ENCODE data around the gene A1CF. TPM values are rescaled to one million over a fixed set of nuclear protein-coding genes. Genes with fewer than 3 reads are reported as not detected.
"Not testable (repeated sequence)": the region's sequence is repeated elsewhere in the genome, so short reads cannot be mapped to it uniquely, and the experiment has no call there.

The A1CF gene, protein sequence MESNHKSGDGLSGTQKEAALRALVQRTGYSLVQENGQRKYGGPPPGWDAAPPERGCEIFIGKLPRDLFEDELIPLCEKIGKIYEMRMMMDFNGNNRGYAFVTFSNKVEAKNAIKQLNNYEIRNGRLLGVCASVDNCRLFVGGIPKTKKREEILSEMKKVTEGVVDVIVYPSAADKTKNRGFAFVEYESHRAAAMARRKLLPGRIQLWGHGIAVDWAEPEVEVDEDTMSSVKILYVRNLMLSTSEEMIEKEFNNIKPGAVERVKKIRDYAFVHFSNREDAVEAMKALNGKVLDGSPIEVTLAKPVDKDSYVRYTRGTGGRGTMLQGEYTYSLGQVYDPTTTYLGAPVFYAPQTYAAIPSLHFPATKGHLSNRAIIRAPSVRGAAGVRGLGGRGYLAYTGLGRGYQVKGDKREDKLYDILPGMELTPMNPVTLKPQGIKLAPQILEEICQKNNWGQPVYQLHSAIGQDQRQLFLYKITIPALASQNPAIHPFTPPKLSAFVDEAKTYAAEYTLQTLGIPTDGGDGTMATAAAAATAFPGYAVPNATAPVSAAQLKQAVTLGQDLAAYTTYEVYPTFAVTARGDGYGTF
- total RNA-seq (2014; rRNA removed; shearing (Covaris generic)), result 4.7 and 4.9 TPM in 2 replicates

DNA sequence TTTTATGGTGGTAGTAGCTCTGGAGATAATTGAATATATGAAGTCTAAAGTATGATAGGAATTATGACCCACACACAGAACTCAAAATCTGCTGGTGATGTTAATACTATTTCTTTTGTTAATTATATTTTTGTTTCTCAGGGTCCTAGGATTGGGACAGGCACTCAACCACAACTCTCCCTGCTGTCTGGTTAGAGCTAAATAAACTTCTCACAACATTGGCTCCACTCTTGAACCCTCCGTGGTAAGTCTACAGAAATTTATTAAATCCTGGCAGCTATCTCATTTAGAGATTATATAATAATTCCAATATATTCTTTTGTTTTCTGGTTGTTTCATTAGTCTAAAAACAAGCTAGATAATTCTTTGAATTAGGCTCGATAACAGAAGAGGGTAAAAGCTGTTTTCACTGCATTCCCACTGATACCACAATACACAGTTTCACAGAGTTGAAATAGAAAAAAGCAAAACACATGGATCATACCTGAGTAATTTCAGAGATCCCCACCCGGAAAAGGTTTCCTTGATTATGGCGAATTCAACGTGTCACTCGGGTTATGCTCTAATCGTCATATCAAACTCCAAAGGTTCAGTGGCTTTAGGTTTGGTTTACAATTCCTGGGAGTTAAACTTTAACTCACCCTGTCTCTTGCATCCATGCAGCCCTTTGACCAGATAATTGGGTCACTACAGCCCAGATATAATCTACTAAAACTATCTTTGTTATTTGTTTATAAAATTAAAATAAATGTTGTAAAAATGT, at the start of gene A1CF:
TSS of gene A1CF (minus strand) at position 531 of the 763 bp plus-strand sequence. CDS start 25,687 bp downstream, outside the sequence.
- in situ Hi-C loops (cut with HindIII; ENCODE audit: low sequenced_read_pairs), result no loop called here
- DNase-seq (ENCODE audit: low spot score), result no peak

DNA sequence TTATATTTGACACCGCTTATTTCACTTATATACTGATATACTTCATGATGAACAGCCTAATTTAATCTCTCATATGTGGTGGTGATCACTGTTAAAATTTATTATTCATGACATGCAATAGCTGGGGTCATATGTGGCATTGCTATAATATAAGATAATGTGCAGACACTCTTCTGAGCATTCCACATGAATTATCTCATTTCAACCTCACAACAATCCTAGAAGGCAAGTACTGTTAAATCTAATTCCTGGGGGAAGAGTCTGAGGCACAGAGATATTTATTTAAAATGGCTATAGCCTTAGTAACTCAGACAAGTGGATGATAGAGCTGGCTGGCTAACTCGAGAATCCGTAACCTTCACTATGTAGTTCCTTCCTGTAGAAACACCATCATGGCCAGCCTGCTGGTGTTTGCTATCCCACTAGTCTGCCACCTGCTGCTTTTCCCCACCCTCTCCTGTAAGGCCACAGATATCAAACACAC, 46.6 kb upstream of the A1CF start:
- no peak for DNase-seq (ENCODE audit: low spot score)
- in situ Hi-C loops (cut with HindIII; ENCODE audit: low sequenced_read_pairs), result no loop called here

DNA sequence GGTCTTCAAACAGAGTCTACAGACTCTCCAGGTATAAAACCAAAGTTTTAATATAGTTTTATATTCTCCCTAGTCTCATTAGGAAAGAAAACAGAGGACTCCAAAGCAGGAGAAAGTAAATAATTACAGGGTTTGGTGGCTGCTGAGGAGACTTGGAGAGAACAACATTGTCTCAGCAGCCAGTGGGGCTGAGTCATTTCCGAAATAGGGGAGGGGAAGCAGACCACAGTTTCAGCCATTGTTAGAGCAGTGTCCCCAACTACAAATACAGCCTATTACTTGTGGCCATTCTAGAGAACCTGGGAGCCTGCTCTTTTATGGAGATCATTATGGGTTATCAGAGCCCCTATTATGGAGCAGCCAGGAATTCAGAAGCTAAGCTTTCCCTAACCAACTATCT, 44.2 kb upstream of the A1CF start:
- no peak for DNase-seq (ENCODE audit: low spot score)
- in situ Hi-C loops (cut with HindIII; ENCODE audit: low sequenced_read_pairs), result no loop called here

DNA sequence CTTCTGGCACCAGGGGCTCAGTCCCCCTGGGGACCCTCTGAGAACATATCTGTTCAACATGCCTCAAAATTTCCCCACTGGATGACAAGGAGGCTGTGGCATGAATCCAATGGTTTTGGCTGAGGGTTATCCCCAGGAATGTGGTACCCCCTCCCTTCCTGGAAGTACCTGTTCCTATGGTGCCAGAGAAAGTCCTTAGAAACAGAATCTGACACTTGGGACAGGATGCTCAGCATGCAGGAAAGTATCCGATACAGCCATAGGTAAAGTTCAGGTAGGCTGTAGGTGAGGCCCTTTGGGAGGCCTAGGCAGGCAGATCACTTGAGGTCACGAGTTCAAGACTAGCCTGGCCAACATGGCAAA, 42.7 kb upstream of the A1CF start:
- in situ Hi-C loops (cut with HindIII; ENCODE audit: low sequenced_read_pairs), result no loop called here
- no peak for DNase-seq (ENCODE audit: low spot score)

DNA sequence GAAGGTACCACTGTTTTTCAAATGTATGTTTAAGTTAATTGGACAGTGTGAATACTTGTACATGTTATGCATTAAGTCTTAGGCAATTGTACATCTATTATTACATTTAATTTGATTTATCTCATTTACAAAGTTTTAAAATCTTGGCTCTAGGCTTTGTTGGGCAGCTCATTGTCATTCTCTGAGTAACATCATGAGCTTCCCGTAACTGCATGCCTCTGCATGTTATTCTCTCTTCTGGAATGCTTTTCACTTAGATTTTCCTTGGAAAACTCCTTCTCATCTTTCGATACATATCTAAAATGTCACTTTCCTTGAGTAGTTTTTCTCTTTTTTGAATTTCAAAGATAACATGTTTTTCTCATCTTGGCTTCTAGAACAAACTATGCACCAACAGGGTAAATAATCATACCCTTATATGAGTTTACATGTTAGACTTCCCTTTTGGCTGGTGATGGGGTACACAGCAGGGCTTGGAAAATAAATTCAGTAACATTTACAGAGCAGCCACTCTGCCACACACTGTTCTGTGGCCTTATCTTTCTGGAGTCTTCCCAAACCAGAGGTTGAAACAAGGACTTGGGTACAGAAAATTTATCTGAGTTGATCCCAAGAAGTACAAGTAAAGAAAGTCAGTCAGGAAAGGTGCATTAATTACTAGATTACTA, 42.2 kb upstream of the A1CF start:
- in situ Hi-C loops (cut with HindIII; ENCODE audit: low sequenced_read_pairs), result no loop called here
- no peak for DNase-seq (ENCODE audit: low spot score)

DNA sequence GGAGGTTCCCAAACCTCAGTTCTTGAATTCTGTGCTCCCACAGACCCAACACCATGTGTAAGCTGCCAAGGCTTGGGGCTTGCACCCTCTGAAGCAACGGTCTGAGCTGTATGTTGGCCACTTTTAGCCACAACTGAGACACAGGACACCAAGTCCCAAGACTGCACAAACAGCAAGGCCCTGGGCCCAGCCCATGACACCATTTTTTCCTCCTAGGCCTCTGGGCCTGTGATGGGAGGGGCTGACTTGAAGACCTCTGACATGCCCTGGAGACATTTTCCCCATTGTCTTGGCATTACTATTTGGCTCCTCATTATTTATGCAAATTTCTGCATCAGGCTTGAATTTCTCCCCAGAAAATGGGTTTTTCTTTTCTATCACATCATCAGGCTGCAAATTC, 38.0 kb upstream of the A1CF start:
- in situ Hi-C loops (cut with HindIII; ENCODE audit: low sequenced_read_pairs); DNase-seq (ENCODE audit: low spot score): not testable (repeated sequence)

DNA sequence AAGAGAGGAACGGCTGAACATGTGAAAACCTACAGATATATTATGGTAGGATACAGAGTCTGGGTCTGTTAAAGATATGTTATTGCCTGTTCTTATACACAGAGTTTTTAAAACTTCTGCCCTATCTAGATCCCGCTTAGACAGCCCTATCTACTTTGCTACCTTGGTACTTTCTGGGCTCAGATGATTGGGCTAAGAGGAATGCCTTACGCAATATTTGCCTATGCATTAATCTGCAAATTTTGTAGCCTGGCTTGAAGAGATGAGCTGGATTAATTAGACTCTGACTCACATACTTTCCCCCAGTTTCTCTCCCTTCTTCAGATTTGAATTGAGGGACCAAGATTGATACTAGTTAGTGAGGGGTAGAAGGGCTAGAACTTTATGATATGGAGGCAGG, 33.6 kb upstream of the A1CF start:
- in situ Hi-C loops (cut with HindIII; ENCODE audit: low sequenced_read_pairs), result no loop called here
- DNase-seq (ENCODE audit: low spot score), result no peak

DNA sequence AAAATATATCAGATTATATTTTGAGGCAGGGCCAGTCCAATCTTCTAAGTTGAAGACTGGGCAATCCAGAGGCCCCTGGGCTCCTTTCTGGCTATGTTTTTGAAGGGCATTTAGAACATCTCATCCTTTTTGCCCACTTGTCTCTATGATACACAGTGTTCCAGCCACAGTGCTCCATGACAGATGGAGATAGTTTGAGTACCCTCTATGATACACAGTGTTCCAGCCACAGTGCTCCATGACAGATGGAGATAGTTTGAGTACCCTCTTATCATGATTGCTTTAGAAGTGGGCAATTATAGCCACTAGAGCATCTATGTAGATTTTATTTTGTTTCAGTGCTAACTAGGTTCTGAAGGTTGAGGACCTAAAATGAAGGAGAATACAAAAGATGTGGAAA, 33.1 kb upstream of the A1CF start:
- DNase-seq (ENCODE audit: low spot score), result no peak
- in situ Hi-C loops (cut with HindIII; ENCODE audit: low sequenced_read_pairs), result no loop called here

DNA sequence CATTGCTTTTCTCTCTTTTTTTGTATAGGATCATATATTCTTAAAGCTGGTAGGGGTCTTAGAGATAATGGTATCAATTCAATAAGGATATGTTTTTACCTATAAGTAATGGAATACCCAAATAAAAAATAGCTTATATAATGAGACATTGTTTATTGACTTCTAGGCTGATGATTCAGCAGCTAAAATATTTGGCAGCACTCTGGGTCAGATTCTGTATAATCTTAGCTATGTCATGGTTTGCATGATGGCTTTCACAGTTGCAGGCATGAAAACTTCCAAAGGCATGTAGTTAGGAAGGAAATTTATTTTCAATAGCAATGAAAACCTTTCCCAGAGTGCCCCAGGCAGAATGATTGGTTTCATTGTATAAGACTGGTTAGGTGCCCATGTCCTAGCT, 32.1 kb upstream of the A1CF start:
- in situ Hi-C loops (cut with HindIII; ENCODE audit: low sequenced_read_pairs), result no loop called here
- DNase-seq (ENCODE audit: low spot score), result no peak

DNA sequence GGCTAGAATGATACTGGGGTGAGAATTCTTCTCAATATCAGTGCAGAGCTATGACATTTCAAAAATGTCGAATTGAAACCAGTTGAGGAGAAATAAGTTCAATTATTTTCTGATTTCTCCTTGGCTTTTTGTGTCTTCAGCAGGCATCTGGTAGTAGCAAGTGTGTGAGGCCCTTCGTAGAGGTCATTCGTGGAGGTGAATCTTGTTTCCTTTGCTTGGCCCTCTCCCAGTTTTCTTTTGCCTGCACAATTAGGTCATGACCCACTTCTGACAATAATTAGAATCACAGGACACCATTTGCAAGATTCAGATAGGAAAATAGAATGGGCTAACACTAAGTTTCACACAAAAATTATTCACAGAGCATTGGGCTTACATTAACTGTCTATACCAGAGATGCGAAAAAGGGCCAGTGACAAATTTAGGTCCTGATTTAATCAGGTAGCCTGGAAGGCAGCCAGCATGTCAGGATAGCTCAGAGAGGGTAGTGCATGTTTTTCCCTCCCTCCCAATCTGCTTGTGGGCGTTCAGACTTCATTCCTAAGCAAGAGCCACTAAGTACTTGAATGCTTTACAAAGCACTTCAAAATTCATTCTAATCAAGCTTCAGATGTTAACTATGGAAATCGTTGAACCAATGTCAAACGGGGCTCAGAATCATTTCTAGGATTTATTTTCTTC, 24.0 kb upstream of the A1CF start:
- DNase-seq (ENCODE audit: low spot score), result peak; percentile 13
- in situ Hi-C loops (cut with HindIII; ENCODE audit: low sequenced_read_pairs), result no loop called here

DNA sequence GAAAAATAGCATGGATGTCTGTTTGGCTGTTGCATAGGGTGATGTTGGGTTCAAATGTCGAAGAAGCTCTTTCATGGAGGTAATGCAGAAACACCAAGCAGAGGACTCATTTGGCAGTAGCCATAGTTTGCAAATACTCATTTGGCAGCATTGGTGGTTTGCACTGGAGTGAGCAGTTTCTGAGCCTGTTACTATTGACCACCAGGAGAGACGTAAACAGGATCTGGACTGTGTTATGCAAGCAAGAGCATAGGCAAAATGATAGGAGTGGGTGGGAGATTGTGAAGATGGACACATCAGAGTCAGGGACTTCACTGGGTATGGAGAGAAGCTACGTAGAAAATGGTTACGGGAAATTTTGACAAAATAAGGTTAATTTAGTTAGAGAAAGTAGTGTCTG, 22.9 kb upstream of the A1CF start:
- in situ Hi-C loops (cut with HindIII; ENCODE audit: low sequenced_read_pairs), result no loop called here
- no peak for DNase-seq (ENCODE audit: low spot score)

DNA sequence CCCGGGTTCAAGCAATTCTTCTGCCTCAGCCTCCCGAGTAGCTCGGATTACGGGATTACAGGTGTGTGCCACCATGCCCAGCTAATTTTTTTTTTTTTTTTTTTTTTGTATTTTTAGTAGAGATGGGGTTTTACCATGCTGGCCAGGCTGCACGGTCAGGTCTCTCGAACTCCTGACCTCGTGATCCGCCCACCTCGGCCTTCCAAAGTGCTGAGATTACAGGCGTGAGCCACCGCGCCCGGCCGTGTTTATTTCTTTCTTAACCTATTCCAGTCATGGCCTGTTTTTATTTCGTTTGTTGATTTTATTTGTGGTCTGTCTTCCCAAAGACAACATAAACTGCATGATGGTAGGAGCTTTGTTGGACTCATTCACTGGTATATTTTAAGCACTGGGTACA, 20.4 kb upstream of the A1CF start:
- in situ Hi-C loops (cut with HindIII; ENCODE audit: low sequenced_read_pairs); DNase-seq (ENCODE audit: low spot score): not testable (repeated sequence)

DNA sequence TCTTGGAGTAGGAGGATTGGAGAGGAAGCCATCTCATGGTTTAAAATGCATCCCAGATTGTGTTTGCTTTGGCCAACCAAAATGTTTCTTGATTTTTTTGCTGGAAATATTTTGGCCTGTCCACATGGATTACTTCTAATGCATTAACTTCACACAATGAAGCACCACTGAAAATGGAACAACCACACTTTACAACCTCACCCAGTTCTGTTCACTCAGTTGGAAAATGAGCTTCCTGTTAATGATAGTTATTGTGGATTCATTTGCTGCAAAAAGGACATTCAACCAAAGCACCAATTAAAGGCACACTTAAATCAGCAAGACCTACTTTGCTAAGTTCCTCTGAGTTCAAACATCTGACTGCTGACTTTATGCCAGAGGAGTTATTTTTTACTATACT, 11.3 kb upstream of the A1CF start:
- DNase-seq (ENCODE audit: low spot score), result no peak
- in situ Hi-C loops (cut with HindIII; ENCODE audit: low sequenced_read_pairs), result no loop called here

DNA sequence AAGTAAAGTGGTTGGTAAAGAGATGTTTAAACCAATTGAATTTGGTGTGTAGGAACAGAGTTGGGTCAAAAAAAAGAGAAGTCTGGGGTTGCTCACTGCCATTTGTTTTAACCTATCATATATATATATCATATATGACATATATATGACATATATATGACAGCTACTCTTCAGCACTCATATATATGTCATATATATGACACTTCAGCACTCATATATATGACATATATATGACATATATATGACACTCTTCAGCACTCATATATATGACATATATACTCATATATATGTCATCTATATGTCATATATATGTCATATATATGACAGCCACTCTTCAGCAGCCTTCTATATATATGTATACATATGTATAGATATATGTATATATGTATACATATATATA, 8.9 kb upstream of the A1CF start:
- in situ Hi-C loops (cut with HindIII; ENCODE audit: low sequenced_read_pairs), result no loop called here
- DNase-seq (ENCODE audit: low spot score), result no peak

DNA sequence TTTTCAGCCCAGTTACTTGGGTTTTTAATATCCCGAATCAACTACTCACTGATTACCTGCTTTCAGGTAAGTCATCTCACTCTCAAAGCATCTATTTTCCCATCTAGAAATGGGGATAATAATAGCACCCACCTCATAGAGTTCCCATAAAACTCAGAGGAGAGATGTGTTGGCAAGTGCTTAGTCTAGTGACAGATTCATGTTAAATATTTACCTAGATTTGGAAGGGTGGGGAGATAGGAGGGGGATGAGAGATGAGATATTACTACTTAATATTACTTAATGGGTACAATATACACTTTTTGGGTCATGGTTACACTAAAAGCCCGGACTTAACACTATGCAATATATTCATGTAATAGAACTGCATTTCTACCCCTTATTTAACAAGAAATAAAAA, 7.0 kb upstream of the A1CF start:
- no peak for DNase-seq (ENCODE audit: low spot score)
- in situ Hi-C loops (cut with HindIII; ENCODE audit: low sequenced_read_pairs), result no loop called here

DNA sequence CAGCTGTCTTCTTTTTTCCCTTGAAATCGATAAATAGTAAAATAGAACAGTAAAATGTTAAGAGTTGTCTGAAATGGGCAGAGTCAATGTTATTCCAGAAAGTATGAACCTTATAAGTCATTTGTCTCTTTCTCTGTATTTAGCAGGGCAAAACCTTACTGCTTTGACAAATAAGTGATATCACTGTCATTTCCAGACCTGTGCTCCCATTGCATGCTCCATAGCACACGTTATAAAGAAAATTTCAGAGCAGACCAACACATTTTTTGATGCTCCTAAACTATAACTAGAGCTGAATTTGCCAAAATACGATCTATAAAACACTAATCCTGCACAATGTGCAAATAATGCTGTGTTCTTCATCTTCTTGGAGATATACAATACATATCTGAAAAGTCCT, 1.1 kb downstream of the A1CF start:
- no peak for DNase-seq (ENCODE audit: low spot score)
- in situ Hi-C loops (cut with HindIII; ENCODE audit: low sequenced_read_pairs), result no loop called here

DNA sequence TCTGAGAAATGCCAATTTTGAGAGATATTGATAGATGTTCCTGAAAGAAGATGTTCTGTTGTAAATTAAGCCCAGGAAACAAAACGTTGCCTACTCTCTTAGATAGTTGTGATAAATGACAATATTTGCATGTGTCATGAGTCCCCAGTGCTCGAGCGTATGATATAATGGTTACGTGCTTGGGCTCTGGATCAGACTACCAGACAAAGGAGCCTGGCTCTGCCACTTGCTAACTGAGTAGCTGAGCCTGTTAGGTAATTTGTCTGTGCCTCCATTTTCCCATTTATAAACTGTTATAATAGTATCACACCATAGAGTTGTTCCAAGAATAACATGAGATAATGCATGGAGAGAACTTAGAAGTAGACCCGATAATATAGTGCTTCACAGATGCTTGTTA, 1.8 kb downstream of the A1CF start:
- DNase-seq (ENCODE audit: low spot score), result no peak
- in situ Hi-C loops (cut with HindIII; ENCODE audit: low sequenced_read_pairs), result no loop called here

DNA sequence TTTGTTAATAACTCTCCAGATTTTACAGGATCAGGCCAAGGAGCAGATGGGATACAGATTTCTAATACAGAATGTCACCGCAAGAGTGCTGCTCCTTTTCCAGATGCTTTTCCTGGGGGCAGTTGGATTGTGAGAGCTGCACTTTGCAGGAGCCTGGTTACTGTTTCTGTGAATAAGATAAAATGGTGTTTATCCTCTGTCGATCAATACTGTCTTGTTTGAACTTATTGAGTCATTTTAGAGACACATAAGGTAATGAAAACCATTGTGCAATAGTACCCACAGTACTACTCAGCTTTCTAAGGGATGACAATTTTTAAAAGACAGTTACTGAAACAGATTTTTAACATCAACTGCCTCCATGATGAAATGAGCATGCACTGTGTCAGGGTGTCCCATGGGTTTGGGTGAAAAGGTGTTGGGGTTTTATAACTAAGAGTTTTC, 2.9 kb downstream of the A1CF start:
- DNase-seq (ENCODE audit: low spot score), result no peak
- in situ Hi-C loops (cut with HindIII; ENCODE audit: low sequenced_read_pairs), result no loop called here

DNA sequence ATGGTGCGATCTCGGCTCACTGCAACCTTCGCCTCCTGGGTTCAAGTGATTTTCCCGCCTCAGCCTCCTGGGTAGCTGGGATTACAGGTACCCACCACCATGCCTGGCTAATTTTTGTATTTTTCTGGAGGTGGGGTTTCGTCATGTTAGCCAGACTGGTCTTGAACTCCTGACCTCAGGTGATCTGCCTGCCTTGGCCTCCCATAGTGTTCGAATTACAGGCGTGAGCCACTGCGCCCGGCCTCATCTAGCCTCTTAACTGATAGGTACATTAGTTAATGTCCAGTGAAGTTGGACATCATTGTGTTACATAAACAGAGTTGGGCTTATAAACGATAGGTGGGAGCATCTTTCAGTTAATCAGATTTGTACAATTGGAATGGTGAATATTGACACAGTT, 4.4 kb downstream of the A1CF start:
- in situ Hi-C loops (cut with HindIII; ENCODE audit: low sequenced_read_pairs); DNase-seq (ENCODE audit: low spot score): not testable (repeated sequence)

All from G401 (cell line).